Spleen (tissue), 7 donors: ENCODE data around the gene GIPC2.

Experiments
- POLR2A ChIP-seq, 3 donors: fragments of 450-650 bp; IDR thresholded peaks; one replicate each; pipeline ENCODE4 v1.5.1; 2017; ENCODE audit warnings: antibody characterized with exemption in 3 of 3, mild to moderate bottlenecking in 1 of 3
- POLR2AphosphoS5 ChIP-seq, 3 donors: sonication (generic); formaldehyde crosslinking; IDR thresholded peaks; one replicate each; pipeline ENCODE4 v1.5.1; 2017; ENCODE audit warnings: antibody characterized with exemption in 3 of 3
- TF ChIP-seq, protein P1 (sequence below), 11 experiments: fragments of 200-600 bp in 7 of 11; fragments of 450-650 bp in 4 of 11; sonication (generic) in 4 of 11; IDR thresholded peaks in 8 of 11; conservative IDR thresholded peaks in 3 of 11; 1 replicate in 7 of 11; 2 replicates in 4 of 11; pipeline versions ENCODE4 v1.4.0 to v1.8.0; 2016 to 2021; ENCODE audit warnings: antibody characterized with exemption in 11 of 11, inconsistent platforms in 4 of 11, mild to moderate bottlenecking in 1 of 11
- donor health status: DM: no; HTN: no; CAD: no; lungs with moderate emphysema.
- donor health status: DM: no; HTN: no; CAD: no.
- donor health status: DM: no; HTN: no; CAD: no.

DNA sequence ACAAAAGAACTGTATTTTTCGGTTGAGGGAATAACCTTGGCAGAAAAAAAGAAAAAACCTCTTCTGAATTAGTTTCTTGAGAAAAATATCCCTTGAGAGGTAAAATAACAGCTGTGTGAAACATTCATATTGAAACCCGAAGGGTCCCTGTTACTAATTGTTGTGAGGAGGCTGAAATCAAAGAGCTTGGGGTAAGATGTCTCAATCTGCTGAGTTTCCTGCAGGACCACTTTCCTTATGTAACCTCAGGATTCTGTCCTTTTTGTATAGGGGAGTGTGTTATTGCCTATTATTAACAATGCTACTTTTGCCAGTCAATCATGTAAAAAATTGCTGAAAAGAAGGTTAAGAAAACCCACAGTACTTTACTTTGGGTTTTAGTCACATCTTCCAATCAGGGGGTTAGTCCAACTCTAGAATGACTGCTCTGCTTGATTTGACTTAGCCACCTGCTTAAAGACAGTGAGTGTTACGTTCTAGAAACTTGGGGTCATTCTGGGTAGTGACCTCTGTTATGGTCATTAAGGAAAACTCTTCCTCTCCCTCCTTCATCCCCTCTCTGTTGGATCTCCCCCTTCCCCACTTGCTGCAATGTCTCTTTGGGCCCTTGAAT is 138.8 kb downstream of the GIPC2 start:
- TF ChIP-seq, protein P1, sequence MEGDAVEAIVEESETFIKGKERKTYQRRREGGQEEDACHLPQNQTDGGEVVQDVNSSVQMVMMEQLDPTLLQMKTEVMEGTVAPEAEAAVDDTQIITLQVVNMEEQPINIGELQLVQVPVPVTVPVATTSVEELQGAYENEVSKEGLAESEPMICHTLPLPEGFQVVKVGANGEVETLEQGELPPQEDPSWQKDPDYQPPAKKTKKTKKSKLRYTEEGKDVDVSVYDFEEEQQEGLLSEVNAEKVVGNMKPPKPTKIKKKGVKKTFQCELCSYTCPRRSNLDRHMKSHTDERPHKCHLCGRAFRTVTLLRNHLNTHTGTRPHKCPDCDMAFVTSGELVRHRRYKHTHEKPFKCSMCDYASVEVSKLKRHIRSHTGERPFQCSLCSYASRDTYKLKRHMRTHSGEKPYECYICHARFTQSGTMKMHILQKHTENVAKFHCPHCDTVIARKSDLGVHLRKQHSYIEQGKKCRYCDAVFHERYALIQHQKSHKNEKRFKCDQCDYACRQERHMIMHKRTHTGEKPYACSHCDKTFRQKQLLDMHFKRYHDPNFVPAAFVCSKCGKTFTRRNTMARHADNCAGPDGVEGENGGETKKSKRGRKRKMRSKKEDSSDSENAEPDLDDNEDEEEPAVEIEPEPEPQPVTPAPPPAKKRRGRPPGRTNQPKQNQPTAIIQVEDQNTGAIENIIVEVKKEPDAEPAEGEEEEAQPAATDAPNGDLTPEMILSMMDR (IDR thresholded peaks at IDR 0.05 in 8 of 11, conservative IDR thresholded peaks at IDR 0.05 in 3 of 11), result no peak
- TF ChIP-seq POLR2A (IDR thresholded peaks at IDR 0.05) (no peak), POLR2AphosphoS5 (IDR thresholded peaks at IDR 0.05) (no peak)
